ENCODE data around the gene GPER1. TPM values are rescaled to one million over a fixed set of nuclear protein-coding genes. Genes with fewer than 3 reads are reported as not detected.

The GPER1 gene
- total RNA-seq, 1 donor from 2014 or later, result 0.08 TPM

GRCh38 chr7:1080921-1081255, 7.0 kb upstream of the GPER1 start:
- no peak overlapping the region for H3K4me3 ChIP-seq (ENCODE audit: low read depth, low read length)
- no peak for DNase-seq (ENCODE audit: low read depth)
- H3K27me3 ChIP-seq (ENCODE audit: control insufficient read depth, insufficient read depth, low read length), result no peaks in the 10 kb centered on the region
- TF ChIP-seq CTCF (IDR thresholded peaks at IDR 0.05; ENCODE audit: insufficient read depth, low read length, poor library complexity, severe bottlenecking), result no peak
- no peaks in the 10 kb centered on the region for H3K36me3 ChIP-seq (ENCODE audit: control insufficient read depth, insufficient read depth, low read length)

- H3K4me3 ChIP-seq (ENCODE audit: low read depth, low read length), result no peak overlapping the region
- DNase-seq (ENCODE audit: low read depth), result no peak
- H3K36me3 ChIP-seq (ENCODE audit: control insufficient read depth, insufficient read depth, low read length), result no peaks in the 10 kb centered on the region
- no peak for TF ChIP-seq CTCF (IDR thresholded peaks at IDR 0.05; ENCODE audit: insufficient read depth, low read length, poor library complexity, severe bottlenecking)
- H3K27me3 ChIP-seq (ENCODE audit: control insufficient read depth, insufficient read depth, low read length), result no peaks in the 10 kb centered on the region
Observed at GRCh38 chr7:1081336-1081735, 6.6 kb upstream of the GPER1 start.

GRCh38 chr7:1081931-1082401, 5.9 kb upstream of the GPER1 start:
- TF ChIP-seq CTCF (IDR thresholded peaks at IDR 0.05; ENCODE audit: insufficient read depth, low read length, poor library complexity, severe bottlenecking), result no peak
- DNase-seq (ENCODE audit: low read depth), result no peak
- H3K27me3 ChIP-seq (ENCODE audit: control insufficient read depth, insufficient read depth, low read length), result no peaks in the 10 kb centered on the region
- H3K4me3 ChIP-seq (ENCODE audit: low read depth, low read length), result no peak overlapping the region
- no peaks in the 10 kb centered on the region for H3K36me3 ChIP-seq (ENCODE audit: control insufficient read depth, insufficient read depth, low read length)

- Histone ChIP-seq H3K27me3 (ENCODE audit: control insufficient read depth, insufficient read depth, low read length) (no peaks in the 10 kb centered on the region), H3K4me3 (ENCODE audit: low read depth, low read length) (no peak overlapping the region), H3K36me3 (ENCODE audit: control insufficient read depth, insufficient read depth, low read length) (no peaks in the 10 kb centered on the region)
- TF ChIP-seq CTCF (IDR thresholded peaks at IDR 0.05; ENCODE audit: insufficient read depth, low read length, poor library complexity, severe bottlenecking), result no peak
- DNase-seq (ENCODE audit: low read depth), result no peak
Observed at GRCh38 chr7:1083729-1084657, 3.9 kb upstream of the GPER1 start.

GRCh38 chr7:1085266-1085665, 2.6 kb upstream of the GPER1 start:
- DNase-seq (ENCODE audit: low read depth), result no peak
- Histone ChIP-seq H3K36me3 (ENCODE audit: control insufficient read depth, insufficient read depth, low read length) (no peaks in the 10 kb centered on the region), H3K4me3 (ENCODE audit: low read depth, low read length) (no peak overlapping the region), H3K27me3 (ENCODE audit: control insufficient read depth, insufficient read depth, low read length) (no peaks in the 10 kb centered on the region)
- no peak for TF ChIP-seq CTCF (IDR thresholded peaks at IDR 0.05; ENCODE audit: insufficient read depth, low read length, poor library complexity, severe bottlenecking)
